Islet precursor cell (in vitro differentiated cells): ENCODE data around the gene GPR132.

Source experiments
- DNase-seq: peaks from one replicate; pipeline ENCODE4 v3.0.0-alpha.2; 2018

The GPR132 gene

DNA sequence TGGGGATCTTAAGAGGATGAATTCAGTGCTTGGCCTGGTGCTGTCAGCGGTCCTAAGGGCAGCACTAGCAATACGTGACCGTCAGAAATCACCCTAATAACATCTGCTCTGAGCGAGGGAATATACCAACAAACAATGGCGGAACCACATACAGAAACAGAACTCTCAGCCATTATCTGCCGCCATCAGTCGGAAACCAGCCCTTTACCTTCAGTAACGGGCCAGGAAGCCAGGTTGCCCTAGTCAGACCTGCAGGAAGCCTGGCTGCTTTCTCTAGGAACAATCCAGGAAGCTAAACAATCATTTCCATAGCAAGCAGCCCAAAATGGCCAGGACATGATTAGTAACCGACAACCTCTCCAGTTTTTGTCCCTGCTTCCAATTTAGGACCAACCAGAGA, 50.0 kb downstream of the GPR132 start:
- no peak for DNase-seq

DNA sequence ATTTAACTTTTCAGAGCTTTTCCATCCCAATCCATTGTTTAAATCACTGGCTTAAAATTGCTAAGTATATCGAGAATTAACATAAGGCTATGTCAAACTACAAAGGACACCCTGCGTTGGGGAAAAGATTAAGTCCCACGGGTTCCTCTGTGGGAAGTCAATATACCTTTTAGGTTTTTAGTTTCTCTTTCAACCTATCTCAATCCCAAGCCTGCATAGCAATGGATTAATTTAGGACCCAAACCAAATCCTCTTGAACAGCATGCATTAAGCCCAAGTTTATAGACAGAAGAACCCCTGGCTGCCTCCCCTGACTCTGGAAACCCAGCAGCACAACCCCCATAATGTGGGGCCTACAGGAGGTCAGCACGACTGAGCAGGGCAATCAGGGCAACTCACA, 50.6 kb downstream of the GPR132 start:
- DNase-seq: no peak

DNA sequence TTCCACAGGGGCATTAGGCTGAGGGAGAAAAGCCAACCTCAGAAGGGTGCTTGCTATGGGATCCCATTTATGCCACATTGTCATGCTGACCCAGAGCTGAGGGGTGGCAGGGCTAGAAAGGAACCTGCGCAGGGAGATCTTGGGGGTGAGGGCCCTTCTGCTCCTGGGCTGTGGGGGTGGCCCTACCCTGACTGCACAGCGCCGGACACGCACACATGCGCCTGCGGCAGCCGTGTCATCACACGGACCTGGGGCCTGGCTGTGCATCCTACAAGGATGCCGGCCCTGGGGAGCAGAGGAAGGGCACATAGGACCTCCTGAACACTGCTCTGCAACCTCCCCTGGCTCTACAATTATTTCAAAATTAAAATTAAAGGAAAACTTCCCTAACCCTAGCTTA, 51.2 kb downstream of the GPR132 start:
- DNase-seq: no peak

- DNase-seq: no peak
Measured at GRCh38 chr14:105013150-105013785, 52.0 kb downstream of the GPR132 start.

DNA sequence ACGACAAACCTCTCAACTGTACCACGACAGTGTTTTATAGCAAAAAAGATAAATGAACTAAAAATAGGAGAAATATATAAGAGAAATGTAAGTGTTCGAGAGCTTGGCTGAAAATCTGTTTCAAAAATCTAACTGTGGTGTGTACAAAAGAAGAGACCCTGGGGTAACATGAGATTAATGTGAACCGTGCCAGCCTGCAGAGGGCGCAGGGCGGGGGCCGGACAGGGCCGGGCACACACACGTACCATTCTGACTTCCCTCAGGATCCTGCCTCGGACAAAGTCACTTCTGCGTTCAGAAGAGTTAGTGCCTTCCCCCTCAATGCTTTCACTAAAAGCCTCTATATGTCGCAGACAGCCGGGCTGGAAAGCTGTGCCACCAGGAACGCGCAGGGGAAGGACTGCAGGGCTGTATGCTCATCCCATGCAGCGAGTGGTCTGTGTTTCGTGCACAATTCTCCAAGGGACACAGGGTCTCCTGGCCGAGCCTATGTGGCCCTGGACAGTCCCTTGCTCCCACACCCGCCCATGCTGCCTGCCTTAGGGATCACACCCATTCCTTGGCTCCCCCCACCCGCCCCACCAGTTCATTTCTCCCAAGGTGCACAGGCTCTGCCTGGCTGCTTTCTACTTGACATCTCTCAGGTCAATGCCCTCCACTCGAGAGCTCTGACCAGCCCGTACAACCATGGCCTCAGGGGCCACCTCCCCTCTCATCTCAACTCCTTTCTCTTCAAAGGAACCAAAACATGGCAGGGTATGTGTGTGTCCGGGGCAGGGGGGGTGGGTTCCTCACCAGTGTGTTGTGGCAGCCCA, 52.9 kb downstream of the GPR132 start:
- no peak for DNase-seq

GRCh38 chr14:105011312-105011990, 53.8 kb downstream of the GPR132 start:
- no peak for DNase-seq

GRCh38 chr14:105010891-105011291, 54.3 kb downstream of the GPR132 start:
- DNase-seq: no peak

- no peak for DNase-seq
Measured at GRCh38 chr14:105010106-105010505, 55.1 kb downstream of the GPR132 start.

GRCh38 chr14:105007593-105008264, 57.5 kb downstream of the GPR132 start:
- no peak for DNase-seq

- DNase-seq: no peak
Measured at GRCh38 chr14:105006831-105007592, 58.2 kb downstream of the GPR132 start.

GRCh38 chr14:105005929-105006830, 59.0 kb downstream of the GPR132 start:
- no peak for DNase-seq

GRCh38 chr14:105005329-105005928, 59.8 kb downstream of the GPR132 start:
- no peak for DNase-seq
